IMR-90 (cell line): ENCODE results near the gene TIGD3. TPM values are rescaled to one million over a fixed set of nuclear protein-coding genes. Genes with fewer than 3 reads are reported as not detected.
A peak's percentile ranks its signal among the peaks of the same experiment; 100 is the strongest.

ENCODE experiments used
- ATAC-seq: fragments of 200-7000 bp; cut with Tn5 transposase; 2 replicates; pipeline ENCODE4 v1.9.1; 2020; ENCODE audit warnings: low read depth, mild to moderate bottlenecking, moderate library complexity
- BruUV-seq: library from RNA; stranded (reverse); fragments of 400-500 nt; replicated peaks from 2 replicates; lab custom pipeline; 2021; lab: Mats Ljungman, UMichigan
- CTCF ChIA-PET: fragments of 300-600 bp; formaldehyde crosslinking; extraction: SDS; loops from one replicate; lab custom pipeline; 2021; ENCODE audit warnings: antibody characterized with exemption; lab: Yijun Ruan, JAX
- POLR2A ChIA-PET: fragments of 300-600 bp; sonication (Branson Sonifier 250); formaldehyde crosslinking; loops from one replicate; lab custom pipeline; 2022; ENCODE audit warnings: antibody characterized with exemption; ENCODE audit not compliant: unreplicated experiment; lab: Charles Lee
- DNase-seq: peaks from one replicate; pipeline ENCODE4 v3.0.0; 2013
- H2AFZ ChIP-seq: replicated peaks from 2 replicates; pipeline ENCODE3; 2013; ENCODE audit warnings: low read length, mild to moderate bottlenecking; ENCODE audit not compliant: poor library complexity
- H2AK5ac ChIP-seq: 2 replicates; pipeline ENCODE4 v1.6.1; 2013; ENCODE audit warnings: low read depth, low read length, inconsistent platforms
- H2AK9ac ChIP-seq: replicated peaks from 2 replicates; pipeline ENCODE3; 2013; ENCODE audit warnings: mild to moderate bottlenecking, low read depth, low read length, moderate library complexity; ENCODE audit not compliant: poor library complexity
- H2BK120ac ChIP-seq: 2 replicates; pipeline ENCODE4 v1.6.1; 2013; ENCODE audit warnings: low read depth, low read length, inconsistent platforms
- H2BK15ac ChIP-seq: 3 replicates; pipeline ENCODE4 v1.6.1; 2013; ENCODE audit warnings: low read depth, low read length, inconsistent platforms
- H2BK20ac ChIP-seq: 2 replicates; pipeline ENCODE4 v1.6.1; 2013; ENCODE audit warnings: low read depth, mild to moderate bottlenecking, inconsistent platforms, low read length, moderate library complexity
- H2BK5ac ChIP-seq: 2 replicates; pipeline ENCODE4 v1.6.1; 2013; ENCODE audit warnings: mild to moderate bottlenecking, low read depth, low read length, inconsistent platforms; ENCODE audit not compliant: poor library complexity, severe bottlenecking
- H3K14ac ChIP-seq: replicated peaks from 2 replicates; pipeline ENCODE4 v1.6.1; 2013; ENCODE audit warnings: low read depth, low read length, inconsistent platforms
- H3K18ac ChIP-seq: 2 replicates; pipeline ENCODE4 v1.6.1; 2013; ENCODE audit warnings: low read depth, low read length, control low read depth
- H3K23ac ChIP-seq: 2 replicates; pipeline ENCODE4 v1.6.1; 2013; ENCODE audit warnings: low read depth, low read length, inconsistent platforms
- H3K27ac ChIP-seq: 2 replicates; pipeline ENCODE4 v1.5.1; 2013; ENCODE audit warnings: mild to moderate bottlenecking, control low read depth, low read length; ENCODE audit not compliant: insufficient read depth
- H3K27me3 ChIP-seq: 2 replicates; pipeline ENCODE4 v1.6.1; 2013; ENCODE audit warnings: low read length; ENCODE audit not compliant: control insufficient read depth, insufficient read depth
- H3K36me3 ChIP-seq: 2 replicates; pipeline ENCODE4 v1.6.1; 2013; ENCODE audit warnings: low read length, mixed read lengths; ENCODE audit not compliant: control insufficient read depth, insufficient read depth
- H3K4ac ChIP-seq: 2 replicates; pipeline ENCODE4 v1.6.1; 2013; ENCODE audit warnings: low read depth, low read length, inconsistent platforms
- H3K4me1 ChIP-seq: 2 replicates; pipeline ENCODE4 v1.6.1; 2013; ENCODE audit warnings: low read length, mixed read lengths; ENCODE audit not compliant: control insufficient read depth, insufficient read depth
- H3K4me2 ChIP-seq: 2 replicates; pipeline ENCODE4 v1.6.1; 2013; ENCODE audit warnings: low read depth, mild to moderate bottlenecking, control low read depth, low read length, moderate library complexity
- H3K4me3 ChIP-seq: 2 replicates; pipeline ENCODE4 v1.5.1; 2013; ENCODE audit warnings: low read depth, mild to moderate bottlenecking, control low read depth, low read length, moderate library complexity; ENCODE audit not compliant: insufficient read depth
- H3K56ac ChIP-seq: 2 replicates; pipeline ENCODE4 v1.6.1; 2013; ENCODE audit warnings: low read length, inconsistent platforms; ENCODE audit not compliant: insufficient read depth; ENCODE audit errors: extremely low read depth
- H3K79me1 ChIP-seq, 2 experiments: 2 replicates each; pipeline ENCODE4 v1.6.1; 2013; ENCODE audit warnings: low read length in 2 of 2, inconsistent platforms in 1 of 2, low read depth in 1 of 2
- H3K9ac ChIP-seq: 2 replicates; pipeline ENCODE4 v1.6.1; 2013; ENCODE audit warnings: low read depth, low read length, control low read depth
- H3K9me1 ChIP-seq: 2 replicates; pipeline ENCODE4 v1.6.1; 2013; ENCODE audit warnings: low read length, inconsistent platforms; ENCODE audit not compliant: insufficient read depth
- H3K9me3 ChIP-seq: 2 replicates; pipeline ENCODE4 v1.6.1; 2013; ENCODE audit warnings: low read length; ENCODE audit not compliant: control insufficient read depth, insufficient read depth
- H4K20me1 ChIP-seq: 2 replicates; pipeline ENCODE4 v1.6.1; 2013; ENCODE audit warnings: low read length, inconsistent platforms; ENCODE audit not compliant: insufficient read depth
- H4K5ac ChIP-seq: 2 replicates; pipeline ENCODE4 v1.6.1; 2013; ENCODE audit warnings: mild to moderate bottlenecking, low read depth, low read length, control low read depth
- H4K8ac ChIP-seq, 2 experiments: 2 replicates each; pipeline ENCODE4 v1.6.1; 2013; ENCODE audit warnings: low read depth in 2 of 2, low read length in 2 of 2, control low read depth in 1 of 2, inconsistent platforms in 1 of 2
- H4K91ac ChIP-seq: 2 replicates; pipeline ENCODE4 v1.6.1; 2013; ENCODE audit warnings: low read depth, low read length, inconsistent platforms; ENCODE audit not compliant: insufficient read depth
- CEBPB ChIP-seq: IDR thresholded peaks from 2 replicates; pipeline ENCODE4 v1.6.1; 2012; ENCODE audit warnings: low read depth, low read length, improper control_type of control experiment
- MAZ ChIP-seq: IDR thresholded peaks from 2 replicates; pipeline ENCODE4 v1.6.1; 2012; ENCODE audit warnings: low read depth, mild to moderate bottlenecking, low read length, improper control_type of control experiment, moderate library complexity, borderline replicate concordance
- NFE2L2 ChIP-seq: fragments of 150-350 bp; IDR thresholded peaks from 2 replicates; pipeline ENCODE4 v1.6.1; 2016; ENCODE audit warnings: low read depth, mild to moderate bottlenecking, low read length
- WGBS, 2 experiments: methylation state at CpG; one replicate each; pipeline versions ENCODE4 v1.1.5 to v1.1.7; 2013; ENCODE audit warnings: missing lambda C conversion rate in 2 of 2; ENCODE audit not compliant: insufficient read length in 1 of 2; ENCODE audit errors: extremely low coverage in 2 of 2; 5-methylcytosine and 5-hydroxymethylcytosine counted together
- dilution Hi-C: fragments of 300-500 bp; cut with HindIII; formaldehyde crosslinking; loops from one replicate; pipeline ENCODE4 v1.14.3; 2018; ENCODE audit warnings: low sequenced_read_pairs; ENCODE audit not compliant: unreplicated experiment
- in situ Hi-C: fragments of 300-500 bp; cut with MboI; formaldehyde crosslinking; loops from 3 replicates; pipeline ENCODE4 v1.14.3; 2019; ENCODE audit warnings: low sequenced_read_pairs, inconsistent platforms, mixed read lengths
- intact Hi-C: fragments of 100-400 bp; cut with micrococcal nuclease; formaldehyde crosslinking; loops from 2 replicates; pipeline ENCODE4 v1.10.0; 2022
- polyA plus RNA-seq, 3 experiments: library from polyadenylated mRNA; depleted of rRNA; stranded (reverse); fragments of >200 nt; gene quantifications; 2 replicates each; pipeline ENCODE4 v1.2.3, GENCODE V29; 2012; ENCODE audit warnings: low replicate concordance in 1 of 3
- total RNA-seq: library from RNA; depleted of rRNA; stranded (reverse); fragments of >200 nt; gene quantifications from 2 replicates; pipeline ENCODE4 v1.2.3, GENCODE V29; 2012

TIGD3 gene
- total and polyA plus RNA-seq, 2 of the 4 experiments (the other 2 are of a cell fraction): 0.12 TPM; not detected in 1

- Histone ChIP-seq H3K4ac (no peak overlapping the region), H3K4me3 (no peak overlapping the region), H3K9me3 (no peaks in the 10 kb centered on the region), H3K4me2 (no peak overlapping the region), H4K20me1 (peaks cover 12% of the 10 kb centered on the region), H2BK15ac (no peak overlapping the region), H3K14ac (no peak overlapping the region), H2AK9ac (no peak overlapping the region), H3K27me3 (peaks cover 22% of the 10 kb centered on the region), H3K36me3 (peaks cover 2% of the 10 kb centered on the region; the same call in 1 of the 2 replicates), H3K9me1 (peaks cover 7% of the 10 kb centered on the region; the same call in 1 of the 2 replicates), H3K18ac (no peak overlapping the region), H2BK120ac (no peak overlapping the region), H3K79me1 (0 out of 4 replicates have a peak, but pooled peaks cover 0 to 4% of the 10 kb centered on the region in 2 experiments), H2AK5ac (no peak overlapping the region), H3K4me1 (peaks cover 8% of the 10 kb centered on the region), H4K5ac (no peak overlapping the region), H2BK20ac (no peak overlapping the region), H2AFZ (no peak overlapping the region), H4K8ac (no peak overlapping the region), H3K9ac (no peak overlapping the region), H3K23ac (no peak overlapping the region), H2BK5ac (no peak overlapping the region), H3K27ac (no peak overlapping the region), H3K56ac (no peak overlapping the region), H4K91ac (no peak overlapping the region)
- ChIA-PET POLR2A (interaction anchor here (0.6 to 2.8 kb wide), 2 partner anchors 142 to 144 kb away, joined by 4 to 10 read pairs; partner anchors contain the start of gene MALAT1), CTCF (no interaction called here)
- ATAC-seq: no peak
- WGBS, 2 experiments: 76% methylated on average over 5 of the region's 8 CpGs; no CpG with 5 or more reads in 1 of the 2 experiments
- TF ChIP-seq NFE2L2: no peak
- TF ChIP-seq MAZ: no peak
- TF ChIP-seq CEBPB: peak; percentile 56
- intact Hi-C loops (no loop called here), dilution Hi-C loops (no loop called here), in situ Hi-C loops (no loop called here)
- no TSS peak for BruUV-seq
- no peak for DNase-seq
Observed at GRCh38 chr11:65357856-65358356, 3.4 kb downstream of the TIGD3 start.
